ENCODE data around the gene CLIP2. TPM values are rescaled to one million over a fixed set of nuclear protein-coding genes. Genes with fewer than 3 reads are reported as not detected.

Gene CLIP2
- total RNA-seq, 2 experiments from 2014 or later = 3.6 to 6.3 TPM

GRCh38 chr7:74354009-74354408 lies 64.8 kb downstream of the CLIP2 start:
- H3K9me2 ChIP-seq (ENCODE audit: insufficient read depth, low read length) = no peaks in the 10 kb centered on the region
- H3K79me2 ChIP-seq (ENCODE audit: insufficient read depth, low read depth, low read length) = no peaks in the 10 kb centered on the region
- no peak overlapping the region for H2AFZ ChIP-seq (ENCODE audit: low read length)
- H3K4me1 ChIP-seq (ENCODE audit: insufficient read depth, low read length, poor library complexity, severe bottlenecking) = no peaks in the 10 kb centered on the region
- ChIA-PET CTCF (ENCODE audit: unreplicated experiment) (no interaction called here), POLR2A (no interaction called here)
- BruUV-seq (replicated peaks) = no TSS peak
- no peak for TF ChIP-seq CTCF (conservative IDR thresholded peaks at IDR 0.05; ENCODE audit: low read length)
- TF ChIP-seq EZH2phosphoT487 (IDR thresholded peaks at IDR 0.05; ENCODE audit: borderline replicate concordance, low read depth, low read length) = no peak
- no peak overlapping the region for H3K4me3 ChIP-seq (ENCODE audit: low read depth, low read length, poor library complexity, severe bottlenecking)
- H4K20me1 ChIP-seq (ENCODE audit: insufficient read depth, low read length) = no peaks in the 10 kb centered on the region
- DNase-seq (ENCODE audit: low spot score) = no peak
- H3K9me3 ChIP-seq (ENCODE audit: low read length) = no peaks in the 10 kb centered on the region
- H3K4me2 ChIP-seq (ENCODE audit: low read length) = no peak overlapping the region
- H3K36me3 ChIP-seq (ENCODE audit: insufficient read depth, low read length) = no peaks in the 10 kb centered on the region
- H3K27ac ChIP-seq (ENCODE audit: low read depth, low read length, poor library complexity, severe bottlenecking) = no peak overlapping the region
- intact Hi-C loops (cut with micrococcal nuclease; ENCODE audit: unreplicated experiment) = no loop called here

- Histone ChIP-seq H3K4me3 (ENCODE audit: low read depth, low read length, poor library complexity, severe bottlenecking) (no peak overlapping the region), H3K27ac (ENCODE audit: low read depth, low read length, poor library complexity, severe bottlenecking) (no peak overlapping the region), H3K79me2 (ENCODE audit: insufficient read depth, low read depth, low read length) (no peaks in the 10 kb centered on the region), H3K4me1 (ENCODE audit: insufficient read depth, low read length, poor library complexity, severe bottlenecking) (no peaks in the 10 kb centered on the region), H2AFZ (ENCODE audit: low read length) (no peak overlapping the region), H3K36me3 (ENCODE audit: insufficient read depth, low read length) (no peaks in the 10 kb centered on the region), H3K9me2 (ENCODE audit: insufficient read depth, low read length) (no peaks in the 10 kb centered on the region), H3K9me3 (ENCODE audit: low read length) (no peaks in the 10 kb centered on the region), H3K4me2 (ENCODE audit: low read length) (no peak overlapping the region), H4K20me1 (ENCODE audit: insufficient read depth, low read length) (no peaks in the 10 kb centered on the region)
- TF ChIP-seq CTCF (conservative IDR thresholded peaks at IDR 0.05; ENCODE audit: low read length) = no peak
- TF ChIP-seq EZH2phosphoT487 (IDR thresholded peaks at IDR 0.05; ENCODE audit: borderline replicate concordance, low read depth, low read length) = no peak
- no TSS peak for BruUV-seq (replicated peaks)
- ChIA-PET CTCF (ENCODE audit: unreplicated experiment) (no interaction called here), POLR2A (interaction anchor here (1.5 kb wide), 1 partner anchor 12 kb away, joined by 6 read pairs; no protein-coding TSS in a partner anchor)
- intact Hi-C loops (cut with micrococcal nuclease; ENCODE audit: unreplicated experiment) = no loop called here
- DNase-seq (ENCODE audit: low spot score) = no peak
Measured at GRCh38 chr7:74355091-74355490, 65.9 kb downstream of the CLIP2 start.

- Histone ChIP-seq H3K36me3 (ENCODE audit: insufficient read depth, low read length) (no peaks in the 10 kb centered on the region), H3K79me2 (ENCODE audit: insufficient read depth, low read depth, low read length) (no peaks in the 10 kb centered on the region), H3K4me3 (ENCODE audit: low read depth, low read length, poor library complexity, severe bottlenecking) (no peak overlapping the region), H3K9me2 (ENCODE audit: insufficient read depth, low read length) (no peaks in the 10 kb centered on the region), H3K4me1 (ENCODE audit: insufficient read depth, low read length, poor library complexity, severe bottlenecking) (no peaks in the 10 kb centered on the region), H3K4me2 (ENCODE audit: low read length) (no peak overlapping the region), H2AFZ (ENCODE audit: low read length) (no peak overlapping the region), H3K9me3 (ENCODE audit: low read length) (no peaks in the 10 kb centered on the region), H3K27ac (ENCODE audit: low read depth, low read length, poor library complexity, severe bottlenecking) (no peak overlapping the region), H4K20me1 (ENCODE audit: insufficient read depth, low read length) (no peaks in the 10 kb centered on the region)
- no TSS peak for BruUV-seq (replicated peaks)
- no peak for DNase-seq (ENCODE audit: low spot score)
- intact Hi-C loops (cut with micrococcal nuclease; ENCODE audit: unreplicated experiment) = no loop called here
- TF ChIP-seq EZH2phosphoT487 (IDR thresholded peaks at IDR 0.05; ENCODE audit: borderline replicate concordance, low read depth, low read length) (no peak), CTCF (conservative IDR thresholded peaks at IDR 0.05; ENCODE audit: low read length) (no peak)
- ChIA-PET CTCF (ENCODE audit: unreplicated experiment) (no interaction called here), POLR2A (interaction anchor here (1.5 kb wide), 1 partner anchor 10 kb away, joined by 6 read pairs; no protein-coding TSS in a partner anchor)
Measured at GRCh38 chr7:74356589-74357315, 67.5 kb downstream of the CLIP2 start.

Measured in OCI-LY7 (cell line).